GM12892 (cell line): ENCODE measurements around the gene SPSB1.

Source experiments
- POLR2A ChIP-seq: IDR thresholded peaks from 2 replicates; pipeline ENCODE4 v1.6.1; 2011; ENCODE audit warnings: low read depth, low read length, control low read depth
- TAF1 ChIP-seq: IDR thresholded peaks from 2 replicates; pipeline ENCODE4 v1.6.1; 2011; ENCODE audit warnings: low read depth, mild to moderate bottlenecking, control low read depth, low read length, borderline replicate concordance

DNA sequence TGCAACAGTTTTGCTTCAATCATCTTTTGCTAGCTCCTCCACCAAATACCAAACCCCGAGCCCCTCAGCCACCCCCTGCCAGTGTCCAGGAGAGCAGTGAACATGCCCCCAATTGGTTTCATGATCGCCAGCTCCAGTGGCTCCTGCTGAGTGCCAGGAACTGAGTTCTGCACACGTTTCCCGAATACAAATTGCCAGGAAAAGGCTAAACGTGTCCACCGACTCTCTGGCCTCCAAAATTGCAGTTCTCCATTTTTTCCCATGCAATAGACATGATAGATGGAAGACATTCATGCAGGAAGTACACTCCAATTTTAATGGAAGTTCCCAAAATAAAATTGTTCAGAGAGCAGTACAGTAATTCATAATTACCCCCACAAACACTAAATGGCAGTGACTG, 101.3 kb downstream of the SPSB1 start:
- TF ChIP-seq POLR2A: no peak
- no peak for TF ChIP-seq TAF1
